KOPT-K1 (cell line): ENCODE results near the gene VDAC1.
"Not testable (repeated sequence)": the region's sequence is repeated elsewhere in the genome, so short reads cannot be mapped to it uniquely, and the experiment has no call there.

Experiments used
- H3K27ac ChIP-seq: fragments of 200-600 bp; sonication (generic); 2 replicates; pipeline ENCODE4 v1.5.1; 2016; ENCODE audit warnings: antibody characterized with exemption, mild to moderate bottlenecking, low read depth, low read length; ENCODE audit not compliant: poor library complexity, severe bottlenecking
- H3K36me3 ChIP-seq: fragments of 200-600 bp; sonication (generic); 2 replicates; pipeline ENCODE4 v1.5.1; 2017; ENCODE audit warnings: antibody characterized with exemption, mild to moderate bottlenecking, low read length, moderate library complexity; ENCODE audit not compliant: insufficient read depth
- H3K9me3 ChIP-seq: fragments of 200-600 bp; sonication (generic); 2 replicates; pipeline ENCODE4 v1.5.1; 2017; ENCODE audit warnings: antibody characterized with exemption, low read length, mild to moderate bottlenecking; ENCODE audit not compliant: insufficient read depth, poor library complexity, severe bottlenecking

VDAC1 gene

DNA sequence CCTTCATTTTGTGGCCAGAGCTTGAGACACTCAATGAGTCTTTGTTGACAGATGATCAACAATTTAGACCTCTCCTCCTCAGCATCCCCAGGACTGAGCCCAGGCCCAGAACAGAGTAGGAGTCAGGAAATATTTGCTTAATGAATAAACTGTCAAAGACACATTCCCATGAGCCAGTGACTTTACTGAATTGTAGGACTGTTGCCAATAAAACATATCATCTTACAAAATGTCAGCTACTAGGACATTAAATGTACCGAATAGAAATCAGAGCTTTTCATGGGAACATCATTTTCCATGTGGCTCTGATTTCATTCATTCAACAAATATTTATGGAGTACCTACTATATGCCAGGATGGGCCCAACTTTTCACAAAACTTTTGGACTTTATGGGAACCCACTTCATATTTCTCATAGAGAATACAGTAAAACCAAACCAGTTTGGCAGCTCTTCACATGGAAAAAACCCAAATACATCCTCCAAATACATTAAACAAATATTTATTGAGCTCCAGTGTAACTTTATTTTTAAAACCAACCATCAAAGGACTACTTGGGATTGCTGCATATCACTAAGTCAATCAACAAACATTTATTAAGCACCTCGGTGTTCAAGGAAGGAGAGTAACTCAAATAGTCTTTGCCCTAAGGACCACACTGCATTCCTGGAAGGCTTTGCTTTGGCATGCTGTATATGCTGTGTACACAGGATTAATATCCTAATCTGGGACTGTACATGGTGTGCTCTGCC lies 11.4 kb downstream of the VDAC1 start:
- no peak overlapping the region for H3K27ac ChIP-seq
- H3K36me3 ChIP-seq: peaks cover 50% of the 10 kb centered on the region
- no peaks in the 10 kb centered on the region for H3K9me3 ChIP-seq

DNA sequence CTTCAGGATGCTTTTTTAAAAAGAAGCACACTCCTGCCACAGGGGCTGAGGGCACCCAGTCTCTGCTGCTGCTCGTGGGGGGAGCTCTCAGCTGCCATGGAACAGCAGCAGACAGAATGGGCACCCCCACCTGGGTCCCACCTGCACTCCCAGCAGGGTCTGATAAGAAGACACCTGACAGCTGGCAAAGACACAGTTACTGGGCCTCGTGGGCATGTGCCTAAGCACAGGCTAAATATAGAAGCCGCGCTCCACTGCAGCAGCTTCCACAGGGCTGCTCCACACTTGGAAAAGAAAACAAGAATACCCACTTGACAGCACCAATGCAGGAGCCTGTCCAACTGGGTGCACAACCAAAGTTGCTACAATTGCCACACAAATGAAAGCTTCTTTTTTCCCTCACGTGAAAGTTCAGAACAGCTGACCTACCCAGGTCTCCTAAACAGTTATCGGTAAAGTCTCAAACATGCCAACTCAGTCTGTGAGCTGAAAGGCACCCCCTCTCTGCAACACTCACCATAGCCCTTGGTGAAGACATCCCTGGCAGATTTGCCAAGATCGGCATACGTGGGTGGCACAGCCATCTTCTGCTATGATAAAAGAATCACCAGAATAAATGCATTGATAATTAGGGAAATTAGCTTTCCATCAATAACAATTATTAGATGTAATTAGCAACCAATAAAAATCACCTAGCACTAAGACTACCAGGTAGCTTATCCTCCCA lies 12.2 kb downstream of the VDAC1 start:
- no peaks in the 10 kb centered on the region for H3K9me3 ChIP-seq
- peaks cover 58% of the 10 kb centered on the region for H3K36me3 ChIP-seq
- no peak overlapping the region for H3K27ac ChIP-seq

- Histone ChIP-seq H3K27ac (no peak overlapping the region), H3K9me3 (no peaks in the 10 kb centered on the region), H3K36me3 (peaks cover 71% of the 10 kb centered on the region)
These were observed 13.4 kb downstream of the VDAC1 start for GRCh38 chr5:133991171-133991910.

DNA sequence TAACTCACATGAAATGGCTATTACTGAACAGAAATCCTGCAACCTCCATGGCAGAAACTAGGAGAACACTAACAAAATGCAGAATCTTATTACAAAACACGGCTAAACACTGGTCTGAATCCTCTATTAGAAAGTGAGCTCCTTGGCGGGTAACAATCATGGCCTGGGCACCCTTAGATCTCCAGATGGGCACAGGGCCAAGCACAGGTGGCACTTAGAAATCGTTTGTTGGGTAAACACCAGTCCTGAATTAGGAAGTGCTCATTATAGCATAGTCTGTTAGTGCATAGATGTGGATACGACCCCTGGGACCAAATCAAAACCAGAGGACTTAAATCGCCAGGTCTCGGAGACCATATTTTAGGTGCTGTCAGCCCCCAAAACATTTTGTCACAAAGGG lies 14.4 kb downstream of the VDAC1 start:
- Histone ChIP-seq H3K27ac (no peak overlapping the region), H3K9me3 (no peaks in the 10 kb centered on the region), H3K36me3 (peaks cover 74% of the 10 kb centered on the region)

- Histone ChIP-seq H3K27ac (no peak overlapping the region), H3K36me3 (peaks cover 99% of the 10 kb centered on the region)
These were observed 19.1 kb downstream of the VDAC1 start for GRCh38 chr5:133985540-133986180.

GRCh38 chr5:133983674-133984073 lies 21.1 kb downstream of the VDAC1 start:
- Histone ChIP-seq H3K27ac (no peak overlapping the region), H3K9me3 (no peaks in the 10 kb centered on the region), H3K36me3 (peaks cover 99% of the 10 kb centered on the region)

More at GRCh38 chr5:133985540-133986180, 19.1 kb downstream of the VDAC1 start:
- H3K9me3 ChIP-seq: no peaks in the 10 kb centered on the region

- H3K9me3 ChIP-seq: no peaks in the 10 kb centered on the region
- no peak overlapping the region for H3K27ac ChIP-seq
- peaks cover 99% of the 10 kb centered on the region for H3K36me3 ChIP-seq
These were observed 23.1 kb downstream of the VDAC1 start for GRCh38 chr5:133981714-133982113.

GRCh38 chr5:133980652-133981051 lies 24.1 kb downstream of the VDAC1 start:
- H3K36me3 ChIP-seq: peaks cover 99% of the 10 kb centered on the region
- H3K27ac ChIP-seq: no peak overlapping the region
- H3K9me3 ChIP-seq: no peaks in the 10 kb centered on the region

- Histone ChIP-seq H3K27ac (no peak overlapping the region), H3K9me3 (no peaks in the 10 kb centered on the region), H3K36me3 (peaks cover 100% of the 10 kb centered on the region)
These were observed 25.8 kb downstream of the VDAC1 start for GRCh38 chr5:133978943-133979342.

DNA sequence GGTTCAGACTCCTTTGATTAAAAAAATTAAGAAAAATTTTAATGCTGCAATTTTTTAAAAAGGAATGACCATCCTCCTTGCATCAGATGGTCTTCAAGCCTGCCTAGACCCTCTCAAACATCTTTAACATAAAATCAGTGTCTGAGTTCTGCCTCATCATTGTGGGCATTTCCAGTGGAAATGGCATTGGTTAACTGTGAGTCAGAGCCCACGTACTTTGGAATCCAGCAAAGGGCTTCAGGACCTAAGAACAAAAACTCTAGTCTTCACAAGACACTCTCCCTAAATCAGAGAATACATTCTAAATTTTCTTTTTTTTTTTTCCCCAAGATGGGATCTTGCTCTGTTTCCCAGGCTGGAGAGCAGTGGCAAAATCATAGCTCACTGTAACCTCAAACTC lies 26.9 kb downstream of the VDAC1 start:
- H3K36me3 ChIP-seq: peaks cover 100% of the 10 kb centered on the region

GRCh38 chr5:133977161-133977787 lies 27.5 kb downstream of the VDAC1 start:
- no peaks in the 10 kb centered on the region for H3K9me3 ChIP-seq
- H3K27ac ChIP-seq: no peak overlapping the region
- H3K36me3 ChIP-seq: peaks cover 100% of the 10 kb centered on the region

More for the DNA sequence above, 26.9 kb downstream of the VDAC1 start:
- no peak overlapping the region for H3K27ac ChIP-seq
- H3K9me3 ChIP-seq: no peaks in the 10 kb centered on the region

GRCh38 chr5:133975546-133975945 lies 29.2 kb downstream of the VDAC1 start:
- H3K9me3 ChIP-seq, H3K27ac ChIP-seq: not testable (repeated sequence)
- H3K36me3 ChIP-seq: peaks cover 100% of the 10 kb centered on the region

- Histone ChIP-seq H3K27ac (no peak overlapping the region), H3K9me3 (no peaks in the 10 kb centered on the region), H3K36me3 (peaks cover 90% of the 10 kb centered on the region)
These were observed 30.6 kb downstream of the VDAC1 start for GRCh38 chr5:133974142-133974541.

- no peaks in the 10 kb centered on the region for H3K9me3 ChIP-seq
- no peak overlapping the region for H3K27ac ChIP-seq
- peaks cover 53% of the 10 kb centered on the region for H3K36me3 ChIP-seq
These were observed 34.4 kb downstream of the VDAC1 start for GRCh38 chr5:133970325-133970909.
